GM23338 (cell line): ENCODE data around the gene ADGRL3. TPM values are rescaled to one million over a fixed set of nuclear protein-coding genes. Genes with fewer than 3 reads are reported as not detected.

Source experiments
- ATAC-seq: fragments of 200-7000 bp; cut with Tn5 transposase; 3 replicates; pipeline ENCODE4 v1.9.1; 2020
- DNase-seq: peaks from one replicate; pipeline ENCODE4 v3.0.0-alpha.2; 2015; ENCODE audit warnings: low spot score
- H2AFZ ChIP-seq: fragments of 200-600 bp; sonication (generic); 2 replicates; pipeline ENCODE4 v1.8.0; 2016; ENCODE audit warnings: antibody characterized with exemption, mild to moderate bottlenecking, moderate library complexity
- H3F3A ChIP-seq: fragments of 200-600 bp; sonication (generic); replicated peaks from 2 replicates; pipeline ENCODE4 v1.8.0; 2017; ENCODE audit warnings: antibody characterized with exemption, mixed run types, low read depth
- H3K27ac ChIP-seq: fragments of 200-600 bp; sonication (generic); 2 replicates; pipeline ENCODE4 v1.6.1; 2016; ENCODE audit warnings: low read depth
- H3K27me3 ChIP-seq: fragments of 200-600 bp; sonication (generic); 2 replicates; pipeline ENCODE4 v1.8.0; 2016; ENCODE audit warnings: mild to moderate bottlenecking, mixed run types, moderate library complexity; ENCODE audit not compliant: insufficient read depth
- H3K36me3 ChIP-seq: fragments of 200-600 bp; sonication (generic); 2 replicates; pipeline ENCODE4 v1.8.0; 2016; ENCODE audit warnings: mild to moderate bottlenecking; ENCODE audit not compliant: insufficient read depth
- H3K4me1 ChIP-seq: fragments of 200-600 bp; sonication (generic); 2 replicates; pipeline ENCODE4 v1.8.0; 2016; ENCODE audit warnings: mild to moderate bottlenecking, moderate library complexity; ENCODE audit not compliant: insufficient read depth
- H3K4me2 ChIP-seq: fragments of 200-600 bp; sonication (generic); 2 replicates; pipeline ENCODE4 v1.7.1; 2017; ENCODE audit warnings: mixed run types
- H3K4me3 ChIP-seq: fragments of 200-600 bp; sonication (generic); 2 replicates; pipeline ENCODE4 v1.6.1; 2016; ENCODE audit warnings: mixed run types
- H3K79me2 ChIP-seq: fragments of 200-600 bp; sonication (generic); replicated peaks from 2 replicates; pipeline ENCODE4 v1.8.0; 2017; ENCODE audit warnings: mild to moderate bottlenecking; ENCODE audit not compliant: insufficient read depth
- H3K9me2 ChIP-seq: fragments of 200-600 bp; sonication (generic); 2 replicates; pipeline ENCODE4 v1.8.0; 2017; ENCODE audit not compliant: insufficient read depth
- H4K20me1 ChIP-seq: fragments of 200-600 bp; sonication (generic); replicated peaks from 2 replicates; pipeline ENCODE4 v1.8.0; 2017; ENCODE audit warnings: mild to moderate bottlenecking; ENCODE audit not compliant: insufficient read depth
- H3K27ac Mint-ChIP-seq: 2 replicates; pipeline ENCODE4 v1.8.0; 2020; ENCODE audit warnings: inconsistent platforms, mild to moderate bottlenecking, moderate library complexity, mixed read lengths
- H3K27me3 Mint-ChIP-seq: 3 replicates; pipeline ENCODE4 v1.8.0; 2022; ENCODE audit warnings: low read depth, mild to moderate bottlenecking, moderate library complexity, mixed read lengths, inconsistent platforms; ENCODE audit not compliant: insufficient read depth, poor library complexity
- H3K36me3 Mint-ChIP-seq: 3 replicates; pipeline ENCODE4 v1.8.0; 2021; ENCODE audit warnings: low read depth, mild to moderate bottlenecking, inconsistent platforms, moderate library complexity, mixed read lengths
- H3K4me1 Mint-ChIP-seq: 3 replicates; pipeline ENCODE4 v1.8.0; 2020; ENCODE audit warnings: mild to moderate bottlenecking, inconsistent platforms, mixed read lengths
- H3K4me3 Mint-ChIP-seq: 3 replicates; pipeline ENCODE4 v1.8.0; 2021; ENCODE audit warnings: moderate library complexity, mild to moderate bottlenecking, inconsistent platforms, mixed read lengths
- H3K9me3 Mint-ChIP-seq: 3 replicates; pipeline ENCODE4 v1.8.0; 2020; ENCODE audit warnings: moderate library complexity, mild to moderate bottlenecking, inconsistent platforms, mixed read lengths
- CREB1 ChIP-seq: fragments of 250-450 bp; sonication (Bioruptor Pico); IDR thresholded peaks from 2 replicates; pipeline ENCODE4 v1.5.0; 2020; ENCODE audit warnings: low read depth, mild to moderate bottlenecking, moderate library complexity
- CTCF ChIP-seq, 2 experiments: fragments of 200-600 bp in 1 of 2; sonication (generic) in 1 of 2; conservative IDR thresholded peaks; 2 replicates each; pipeline versions ENCODE4 v1.5.1 to v1.6.1; 2016 to 2017; ENCODE audit warnings: antibody characterized with exemption in 2 of 2, low read depth in 2 of 2, mild to moderate bottlenecking in 2 of 2, moderate library complexity in 1 of 2
- ETS1 ChIP-seq: IDR thresholded peaks from 2 replicates; pipeline ENCODE4 v1.6.1; 2016; ENCODE audit warnings: antibody characterized with exemption
- EZH2 ChIP-seq: fragments of 200-600 bp; sonication (generic); IDR thresholded peaks from one replicate; pipeline ENCODE4 v1.8.0; 2017; ENCODE audit warnings: antibody characterized with exemption, mild to moderate bottlenecking, low read depth; ENCODE audit not compliant: unreplicated experiment
- EZH2phosphoT487 ChIP-seq: fragments of 200-600 bp; sonication (generic); IDR thresholded peaks from one replicate; pipeline ENCODE4 v1.8.1; 2018; ENCODE audit warnings: antibody characterized with exemption; ENCODE audit not compliant: unreplicated experiment
- JUNB ChIP-seq: IDR thresholded peaks from one replicate; pipeline ENCODE4 v1.6.1; 2016; ENCODE audit warnings: antibody characterized with exemption; ENCODE audit not compliant: unreplicated experiment
- NANOG ChIP-seq: IDR thresholded peaks from 2 replicates; pipeline ENCODE4 v1.6.1; 2016; ENCODE audit warnings: antibody characterized with exemption, borderline replicate concordance
- POLR2AphosphoS5 ChIP-seq: IDR thresholded peaks from 2 replicates; pipeline ENCODE4 v1.6.1; 2016; ENCODE audit warnings: antibody characterized with exemption, low read depth
- REST ChIP-seq: IDR thresholded peaks from one replicate; pipeline ENCODE4 v1.6.1; 2018; ENCODE audit warnings: antibody characterized with exemption; ENCODE audit not compliant: unreplicated experiment
- STAT1 ChIP-seq: IDR thresholded peaks from one replicate; pipeline ENCODE4 v1.6.1; 2016; ENCODE audit warnings: antibody characterized with exemption; ENCODE audit not compliant: unreplicated experiment
- ZNF114 ChIP-seq: fragments of 250-450 bp; sonication (Bioruptor Pico); IDR thresholded peaks from 2 replicates; pipeline ENCODE4 v1.5.0; 2020; ENCODE audit warnings: mild to moderate bottlenecking, moderate library complexity
- ZNF331 ChIP-seq: fragments of 250-450 bp; sonication (Bioruptor Pico); IDR thresholded peaks from 2 replicates; pipeline ENCODE4 v1.5.0; 2020; ENCODE audit warnings: low read depth, mild to moderate bottlenecking, moderate library complexity
- polyA plus RNA-seq: library from polyadenylated mRNA; unstranded; fragments of >200 nt; fragmentation: Nextera tagmentation; extraction: Ambion mirVana; gene quantifications from 2 replicates; pipeline ENCODE4 v1.2.1, GENCODE V29; 2016
- total RNA-seq: library from RNA; depleted of rRNA; stranded (reverse); fragments of >200 nt; shearing (Covaris generic); gene quantifications from 2 replicates; pipeline ENCODE4 v1.2.3, GENCODE V29; 2014

The ADGRL3 gene
- total and polyA plus RNA-seq, 2 experiments from 2014 or later, result 9.7 to 16.5 TPM

- no peak overlapping the region for H3K4me3 ChIP-seq
- H3F3A ChIP-seq, result no peaks in the 10 kb centered on the region
- H3K4me1 ChIP-seq, result no peaks in the 10 kb centered on the region; the same call in 1 of the 2 replicates
- no peak overlapping the region for H3K4me2 ChIP-seq
- H2AFZ ChIP-seq, result no peak overlapping the region
- H3K27me3 ChIP-seq, result no peaks in the 10 kb centered on the region
- H3K9me3 Mint-ChIP-seq, result no peaks in the 10 kb centered on the region; the same call in 2 of the 3 replicates
- no peak overlapping the region for H3K27ac ChIP-seq
- no peak overlapping the region for H3K4me3 Mint-ChIP-seq
- H3K27ac Mint-ChIP-seq, result no peak overlapping the region
- ATAC-seq (no peak), DNase-seq (no peak)
- H3K36me3 ChIP-seq, result no peaks in the 10 kb centered on the region
- H3K79me2 ChIP-seq, result no peaks in the 10 kb centered on the region
- no peak for TF ChIP-seq CTCF (conservative IDR thresholded peaks at IDR 0.05; ENCODE audit: low read depth in 2 of 2)
- no peak for TF ChIP-seq EZH2phosphoT487
- no peak for TF ChIP-seq JUNB
- TF ChIP-seq EZH2, result no peak
- TF ChIP-seq CREB1 (CRISPR knock-in tag), result no peak
- TF ChIP-seq ZNF331 (CRISPR knock-in tag), result no peak
- TF ChIP-seq ETS1, result no peak
- no peak for TF ChIP-seq POLR2AphosphoS5
- TF ChIP-seq NANOG, result no peak
- no peaks in the 10 kb centered on the region for H3K9me2 ChIP-seq
- peaks cover 23% of the 10 kb centered on the region; the same call in 2 of the 3 replicates for H3K4me1 Mint-ChIP-seq
- no peaks in the 10 kb centered on the region for H3K27me3 Mint-ChIP-seq
- H4K20me1 ChIP-seq, result no peaks in the 10 kb centered on the region
- H3K36me3 Mint-ChIP-seq, result no peaks in the 10 kb centered on the region
These were observed 240.2 kb downstream of the ADGRL3 start for GRCh38 chr4:61440321-61440720.

- H3K79me2 ChIP-seq, result no peaks in the 10 kb centered on the region
- H3K4me3 Mint-ChIP-seq, result no peak overlapping the region
- H3K4me3 ChIP-seq, result no peak overlapping the region
- TF ChIP-seq CTCF (conservative IDR thresholded peaks at IDR 0.05; ENCODE audit: low read depth in 2 of 2) (no peak), STAT1 (no peak), REST (no peak), CREB1 (CRISPR knock-in tag) (no peak), ZNF114 (CRISPR knock-in tag) (no peak), ETS1 (no peak), EZH2 (no peak)
- H3K4me1 Mint-ChIP-seq, result peaks cover 4% of the 10 kb centered on the region; the same call in 2 of the 3 replicates
- no peaks in the 10 kb centered on the region for H4K20me1 ChIP-seq
- no peaks in the 10 kb centered on the region for H3K36me3 ChIP-seq
- ATAC-seq, result no peak
- no peak overlapping the region for H3K4me2 ChIP-seq
- no peaks in the 10 kb centered on the region for H3K4me1 ChIP-seq
- H3F3A ChIP-seq, result no peaks in the 10 kb centered on the region
- H3K27ac ChIP-seq, result no peak overlapping the region
- H3K36me3 Mint-ChIP-seq, result no peaks in the 10 kb centered on the region
- H2AFZ ChIP-seq, result no peak overlapping the region
- H3K27me3 ChIP-seq, result no peaks in the 10 kb centered on the region
- no peaks in the 10 kb centered on the region for H3K27me3 Mint-ChIP-seq
- no peaks in the 10 kb centered on the region; the same call in 2 of the 3 replicates for H3K9me3 Mint-ChIP-seq
- H3K9me2 ChIP-seq, result no peaks in the 10 kb centered on the region
- DNase-seq, result no peak
- H3K27ac Mint-ChIP-seq, result no peak overlapping the region
These were observed 242.8 kb downstream of the ADGRL3 start for GRCh38 chr4:61442936-61443335.
